K562 (cell line): ENCODE data around the gene ZDHHC12. TPM values are rescaled to one million over a fixed set of nuclear protein-coding genes. Genes with fewer than 3 reads are reported as not detected.

Experiments
- ATAC-seq: fragments of 200-7000 bp; cut with Tn5 transposase; 3 replicates; pipeline ENCODE4 v1.9.1; 2020; ENCODE audit warnings: moderate library complexity
- BruUV-seq: library from RNA; stranded (reverse); fragments of 400-500 nt; replicated peaks from 2 replicates; lab custom pipeline; 2021; lab: Mats Ljungman, UMichigan
- CTCF ChIA-PET: fragments of 300-600 bp; formaldehyde crosslinking; extraction: SDS; loops from one replicate; lab custom pipeline; 2021; ENCODE audit warnings: low intra/inter-chr PET ratio; lab: Yijun Ruan, JAX
- POLR2A ChIA-PET: fragments of 300-600, 350-650 bp; sonication (Branson Sonifier 250); formaldehyde crosslinking; extraction: SDS; loops from one replicate; lab custom pipeline; 2021; ENCODE audit warnings: antibody characterized with exemption, inconsistent platforms; lab: Yijun Ruan, JAX
- DNase-seq, 4 experiments: peaks; one replicate each; pipeline versions ENCODE4 v3.0.0 to v3.0.0-alpha.2; 2011 to 2018; ENCODE audit warnings: low spot score in 3 of 4, mixed read lengths in 3 of 4; ENCODE audit errors: extremely low read depth in 1 of 4
- FAIRE-seq: peaks from 2 replicates; lab custom pipeline; 2011; peaks lifted over from hg19 to GRCh38; lab: Jason Lieb, UNC
- H2AFZ ChIP-seq: 2 replicates; pipeline ENCODE4 v1.6.0; 2011; ENCODE audit warnings: low read depth, low read length, control low read depth, inconsistent platforms
- H3K27ac ChIP-seq: fragments of 200-600 bp; 3 replicates; pipeline ENCODE4 v1.8.0; 2011; ENCODE audit warnings: low read depth, mild to moderate bottlenecking, control low read depth, inconsistent platforms, low read length, moderate library complexity, mixed read lengths; ENCODE audit errors: extremely low read depth
- H3K27me3 ChIP-seq, 2 experiments: fragments of 300-600 bp in 1 of 2; 2 replicates in 1 of 2; 3 replicates in 1 of 2; pipeline versions ENCODE4 v1.6.0 to v1.8.0; 2011; ENCODE audit warnings: inconsistent platforms in 2 of 2, low read length in 2 of 2, mild to moderate bottlenecking in 1 of 2, mixed read lengths in 1 of 2, moderate library complexity in 1 of 2; ENCODE audit not compliant: control insufficient read depth in 2 of 2, insufficient read depth in 2 of 2
- H3K36me3 ChIP-seq: fragments of 300-600 bp; 3 replicates; pipeline ENCODE4 v1.8.0; 2011; ENCODE audit warnings: mild to moderate bottlenecking, low read length, inconsistent platforms; ENCODE audit not compliant: control insufficient read depth, insufficient read depth
- H3K4me1 ChIP-seq, 2 experiments: fragments of 200-600 bp in 1 of 2; replicated peaks in 1 of 2; 2 replicates in 1 of 2; 3 replicates in 1 of 2; pipeline versions ENCODE4 v1.5.1 to v1.8.0; 2011; ENCODE audit warnings: inconsistent platforms in 2 of 2, low read length in 2 of 2, mild to moderate bottlenecking in 1 of 2, mixed read lengths in 1 of 2, moderate library complexity in 1 of 2; ENCODE audit not compliant: control insufficient read depth in 2 of 2, insufficient read depth in 2 of 2
- H3K4me2 ChIP-seq: 2 replicates; pipeline ENCODE4 v1.6.1; 2011; ENCODE audit warnings: low read length, control low read depth, inconsistent platforms, mixed read lengths; ENCODE audit not compliant: insufficient read depth
- H3K4me3 ChIP-seq: fragments of 200-600 bp; sonication (generic), shearing (Covaris generic); 2 replicates; pipeline ENCODE4 v1.5.1; 2016; ENCODE audit warnings: control low read depth, inconsistent platforms
- H3K79me2 ChIP-seq: fragments of 200-600 bp; 3 replicates; pipeline ENCODE4 v1.8.0; 2011; ENCODE audit warnings: low read length, inconsistent platforms; ENCODE audit not compliant: control insufficient read depth, insufficient read depth
- H3K9ac ChIP-seq, 2 experiments: 2 replicates each; pipeline versions ENCODE4 v1.6.0 to v1.6.1; 2011; ENCODE audit warnings: low read depth in 2 of 2, low read length in 2 of 2, control low read depth in 1 of 2, inconsistent platforms in 1 of 2, mild to moderate bottlenecking in 1 of 2, mixed read lengths in 1 of 2; ENCODE audit not compliant: insufficient read depth in 1 of 2
- H3K9me1 ChIP-seq: one replicate; pipeline ENCODE4 v1.6.0; 2011; ENCODE audit warnings: inconsistent platforms, mild to moderate bottlenecking, low read length, moderate library complexity; ENCODE audit not compliant: control insufficient read depth, insufficient read depth
- H3K9me3 ChIP-seq: replicated peaks from 2 replicates; pipeline ENCODE4 v1.5.1; 2011; ENCODE audit warnings: low read depth, low read length, inconsistent platforms; ENCODE audit not compliant: control insufficient read depth, insufficient read depth
- H4K20me1 ChIP-seq: replicated peaks from 2 replicates; pipeline ENCODE4 v1.6.1; 2011; ENCODE audit warnings: low read length, inconsistent platforms, mixed read lengths; ENCODE audit not compliant: control insufficient read depth, insufficient read depth
- CHCHD3 ChIP-seq: fragments of 250-450 bp; sonication (Bioruptor Pico); IDR thresholded peaks from 2 replicates; pipeline ENCODE4 v2.1.2; 2022; ENCODE audit warnings: mild to moderate bottlenecking
- ESRRA ChIP-seq: fragments of 450-650 bp; IDR thresholded peaks from 2 replicates; pipeline ENCODE4 v1.6.1; 2014; ENCODE audit warnings: low read depth, mild to moderate bottlenecking, moderate library complexity, borderline replicate concordance
- HSF4 ChIP-seq: fragments of 250-450 bp; sonication (Bioruptor Pico); IDR thresholded peaks from 2 replicates; pipeline ENCODE4 v2.1.2; 2022; ENCODE audit warnings: mild to moderate bottlenecking, moderate library complexity, borderline replicate concordance
- JUND ChIP-seq, 2 experiments: IDR thresholded peaks; 2 replicates in 1 of 2; 3 replicates in 1 of 2; pipeline ENCODE4 v1.6.1; 2011; ENCODE audit warnings: borderline replicate concordance in 2 of 2, low read depth in 2 of 2, low read length in 2 of 2, improper control_type of control experiment in 1 of 2, missing biosample characterization in 1 of 2, missing genetic modification characterization in 1 of 2, missing genetic modification reagents in 1 of 2
- NELFE ChIP-seq: IDR thresholded peaks from 2 replicates; pipeline ENCODE4 v1.6.1; 2011; ENCODE audit warnings: mild to moderate bottlenecking; ENCODE audit not compliant: insufficient read depth, insufficient read length
- RAD51 ChIP-seq: fragments of 450-650 bp; IDR thresholded peaks from 2 replicates; pipeline ENCODE4 v1.7.1; 2016; ENCODE audit warnings: low read depth, mild to moderate bottlenecking, borderline replicate concordance
- RBM25 ChIP-seq: fragments of 200-400 bp; formaldehyde crosslinking; IDR thresholded peaks from 2 replicates; pipeline ENCODE4 v1.6.1; 2018; ENCODE audit warnings: low read length, low read depth, moderate library complexity; ENCODE audit not compliant: severe bottlenecking
- SIRT6 ChIP-seq: IDR thresholded peaks from one replicate; pipeline ENCODE4 v1.6.1; 2012; ENCODE audit warnings: low read depth, mild to moderate bottlenecking, control low read depth, inconsistent platforms, low read length, moderate library complexity
- TBP ChIP-seq: optimal IDR thresholded peaks from 2 replicates; pipeline ENCODE3; 2011; ENCODE audit warnings: low read depth, low read length, improper control_type of control experiment
- USF1 ChIP-seq: sonication (generic); formaldehyde crosslinking; IDR thresholded peaks from 2 replicates; pipeline ENCODE4 v1.9.0; 2022; ENCODE audit warnings: mild to moderate bottlenecking, missing genetic modification reagents
- ZKSCAN1 ChIP-seq: fragments of 150-350 bp; IDR thresholded peaks from 2 replicates; pipeline ENCODE4 v1.6.1; 2016; ENCODE audit warnings: low read depth, low read length
- ZNF224 ChIP-seq: sonication (generic); formaldehyde crosslinking; IDR thresholded peaks from 2 replicates; pipeline ENCODE4 v1.8.0; 2022; ENCODE audit warnings: mild to moderate bottlenecking, missing genetic modification reagents
- ZNF511 ChIP-seq: sonication (generic); formaldehyde crosslinking; IDR thresholded peaks from 2 replicates; pipeline ENCODE4 v1.8.0; 2022; ENCODE audit warnings: mild to moderate bottlenecking, missing genetic modification reagents
- ZNF785 ChIP-seq: fragments of 250-450 bp; sonication (Bioruptor Pico); IDR thresholded peaks from 2 replicates; pipeline ENCODE4 v1.4.0; 2020; ENCODE audit warnings: mild to moderate bottlenecking
- ZNF79 ChIP-seq: fragments of 250-450 bp; sonication (Bioruptor Pico); IDR thresholded peaks from 2 replicates; pipeline ENCODE4 v1.4.0; 2020; ENCODE audit warnings: low read depth, mild to moderate bottlenecking, moderate library complexity
- WGBS: fragments of 100-300 bp; shearing (Covaris generic); methylation state at CpG from one replicate; pipeline ENCODE4 v1.1.6; 2016; ENCODE audit warnings: low coverage, mixed read lengths; ENCODE audit not compliant: insufficient coverage; ENCODE audit errors: missing lambda C conversion rate; 5-methylcytosine and 5-hydroxymethylcytosine counted together
- in situ Hi-C: fragments of 300-500 bp; cut with MboI; formaldehyde crosslinking; loops from 4 replicates; pipeline ENCODE4 v1.15.0; 2018; ENCODE audit warnings: inconsistent platforms, mixed read lengths
- intact Hi-C: fragments of 100-400 bp; cut with micrococcal nuclease; formaldehyde crosslinking; loops from 2 replicates; pipeline ENCODE4 v1.14.2; 2022
- polyA plus RNA-seq, 8 experiments: library from polyadenylated mRNA; depleted of rRNA in 4 of 8; stranded (reverse) in 5 of 8; unstranded in 3 of 8; fragments of >200 nt; fragmentation: Nextera tagmentation in 2 of 8; fragmentation: Illumina TruSeq in 1 of 8; extraction: Ambion mirVana in 2 of 8; extraction: Trizol in 1 of 8; gene quantifications; 2 replicates each; pipeline versions ENCODE4 v1.2.1 to v1.2.3, GENCODE V29; 2011 to 2014; ENCODE audit warnings: inconsistent platforms in 1 of 8, missing spikeins in 1 of 8
- total RNA-seq, 7 experiments: library from RNA; depleted of rRNA in 6 of 7; stranded (reverse); fragments of >200 nt in 6 of 7; fragmentation: Illumina TruSeq in 2 of 7; extraction: Trizol in 2 of 7; gene quantifications; 2 replicates each; pipeline versions ENCODE4 v1.2.1 to v1.2.3, GENCODE V29; 2011 to 2021; ENCODE audit warnings: low replicate concordance in 1 of 7
- TF ChIP-seq, protein P1 (sequence below): fragments of 250-450 bp; sonication (Bioruptor Pico); IDR thresholded peaks from 2 replicates; pipeline ENCODE4 v1.5.0; 2021; ENCODE audit warnings: mild to moderate bottlenecking, moderate library complexity

Gene ZDHHC12
- total and polyA plus RNA-seq, 9 of the 15 experiments (the other 6 are each of a cell fraction or from before 2014, with no cell fraction given): 0.21 to 38.0 (median 13.8) TPM

DNA sequence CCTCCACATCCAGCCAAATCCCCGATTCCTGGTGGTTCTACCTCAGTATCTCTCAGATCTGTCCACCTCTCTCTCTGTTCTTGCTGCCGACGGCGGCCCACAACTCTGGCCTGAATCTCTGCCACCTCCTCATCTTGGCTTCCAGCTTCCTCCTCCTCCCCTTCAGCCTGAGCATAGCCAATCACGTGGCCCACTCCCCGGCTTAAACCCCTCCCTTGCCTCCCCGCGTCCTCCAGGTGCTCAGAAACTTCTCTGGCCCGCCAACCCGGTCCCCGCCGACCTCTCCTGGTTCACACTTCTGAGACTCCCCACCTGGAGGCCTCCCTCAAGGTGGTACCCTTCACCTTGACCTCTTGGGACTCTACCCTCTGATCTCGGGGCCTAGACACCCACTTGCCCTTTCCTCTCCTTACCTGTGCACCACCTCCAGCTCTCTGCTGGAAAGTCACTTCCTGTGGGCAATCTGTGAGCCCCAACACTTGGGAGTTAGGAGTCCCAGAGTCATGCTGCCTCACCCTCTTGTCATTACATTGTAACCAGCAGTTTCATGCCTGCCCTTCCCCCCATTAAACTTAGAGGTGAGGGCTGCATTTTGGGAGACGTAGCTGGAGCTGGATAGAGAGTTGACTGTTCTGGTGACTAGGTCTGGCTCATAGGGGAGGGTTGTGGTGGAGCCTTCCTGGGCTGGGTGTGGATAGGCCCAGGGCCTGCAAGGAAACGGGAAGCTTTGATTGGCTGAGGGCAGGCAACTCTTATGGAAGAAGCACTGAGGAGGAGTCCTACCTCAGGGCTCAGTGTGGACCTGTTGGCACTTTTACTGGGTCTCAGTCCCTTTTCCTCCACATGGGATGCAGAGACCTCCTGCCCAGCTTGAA, 39.4 kb downstream of the ZDHHC12 start:
- Histone ChIP-seq H3K79me2 (peaks cover 10% of the 10 kb centered on the region), H3K4me2 (no peak overlapping the region), H3K9me3 (no peaks in the 10 kb centered on the region), H3K9ac (peak overlapping the region in 1 of 2 experiments; percentile 3; a peak in 1 of 4 replicates), H3K27ac (peak overlapping the region; percentile 6; the same call in 1 of the 3 replicates), H3K36me3 (no peaks in the 10 kb centered on the region), H4K20me1 (no peaks in the 10 kb centered on the region), H2AFZ (peak overlapping the region; percentile 73), H3K4me3 (no peak overlapping the region), H3K9me1 (no peaks in the 10 kb centered on the region), H3K27me3 (no peaks in the 10 kb centered on the region), H3K4me1 (peaks cover 23 to 35% of the 10 kb centered on the region in 2 experiments)
- ChIA-PET CTCF (no interaction called here), POLR2A (interaction anchor here (0.5 to 1.4 kb wide), 10 partner anchors 9 to 993 kb away, joined by 3 to 6 read pairs (median 4); partner anchors contain the start of gene ENDOG)
- WGBS: 62% methylated on average over 15 of the region's 15 CpGs
- in situ Hi-C loops (no loop called here), intact Hi-C loops (loop anchor here (10.0 kb wide), 2 partner anchors 410 to 490 kb away; partner anchors contain the start of genes CIZ1, GOLGA2 and SWI5)
- ATAC-seq (peak; percentile 7; the same call in 2 of the 3 replicates), DNase-seq (peak; percentile 55 to 76 (median 60)), FAIRE-seq (peak; percentile 72)
- no TSS peak for BruUV-seq
- no peak for TF ChIP-seq NELFE
- no peak for TF ChIP-seq ESRRA
- TF ChIP-seq TBP: no peak
- TF ChIP-seq ZNF224 (CRISPR knock-in tag): no peak
- no peak for TF ChIP-seq RBM25
- no peak for TF ChIP-seq ZNF511 (CRISPR knock-in tag)
- TF ChIP-seq RAD51: 0 out of 2 replicates have a peak, but pooled peaks have one; percentile 10
- TF ChIP-seq USF1 (CRISPR knock-in tag): peak; percentile 66
- no peak for TF ChIP-seq HSF4 (CRISPR knock-in tag)
- TF ChIP-seq JUND (IDR thresholded peaks at IDR 0.05; ENCODE audit: borderline replicate concordance, low read depth, low read length): no peak
- 0 out of 3 replicates have a peak, but pooled peaks have one; percentile 9 for TF ChIP-seq JUND (tag; IDR thresholded peaks at IDR 0.05; ENCODE audit: borderline replicate concordance, low read depth, low read length)
- TF ChIP-seq, protein P1, sequence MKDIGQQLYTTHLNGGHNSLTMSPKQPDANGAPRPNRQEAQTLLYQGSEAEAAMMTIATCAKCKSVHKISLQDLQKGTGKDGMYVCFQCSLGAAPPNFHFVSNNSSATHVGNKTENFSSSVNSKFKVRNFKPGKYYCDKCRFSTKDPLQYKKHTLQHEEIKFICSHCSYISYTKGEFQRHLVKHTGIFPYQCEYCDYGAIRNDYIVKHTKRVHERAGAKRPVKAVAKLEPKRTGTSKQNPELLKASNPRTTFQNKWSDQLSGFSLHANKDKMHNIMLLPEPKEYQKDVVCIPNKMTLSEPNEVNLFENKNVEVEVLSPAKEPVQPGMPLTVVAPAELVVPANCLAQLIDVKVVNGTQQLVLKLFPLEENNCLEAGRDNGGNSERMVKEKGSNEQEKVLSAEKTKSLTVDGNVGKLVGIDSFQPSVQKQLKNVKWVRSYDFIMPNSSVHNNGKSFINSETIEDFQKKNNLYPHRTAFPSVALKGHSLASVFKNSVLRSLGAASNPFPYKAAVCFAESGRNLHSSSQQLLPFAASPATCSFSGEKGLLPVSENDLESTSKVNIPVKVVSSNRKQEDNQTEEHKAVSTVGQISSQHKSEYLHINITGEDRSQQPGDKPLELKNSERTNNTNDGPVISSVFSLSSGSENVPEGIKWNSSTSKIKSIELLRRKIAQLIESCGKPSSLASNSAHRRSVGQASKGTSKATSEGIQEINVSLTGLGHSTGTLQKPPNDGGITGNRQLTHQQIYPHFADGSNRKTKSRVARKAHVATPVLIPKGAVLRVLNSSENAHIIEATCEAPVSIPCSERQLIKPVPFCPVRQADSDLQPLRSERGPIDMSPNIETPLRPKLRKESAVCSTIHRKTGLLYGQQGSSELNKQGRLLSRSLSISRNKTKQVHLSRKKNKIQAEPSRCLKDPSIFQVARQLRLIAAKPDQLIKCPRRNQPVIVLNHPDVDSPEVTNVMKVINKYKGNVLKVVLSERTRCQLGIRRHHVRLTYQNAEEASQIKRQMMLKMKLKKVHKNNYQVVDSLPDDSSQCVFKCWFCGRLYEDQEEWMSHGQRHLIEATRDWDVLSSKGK: no peak
- no peak for TF ChIP-seq ZNF785 (CRISPR knock-in tag)
- no peak for TF ChIP-seq CHCHD3
- no peak for TF ChIP-seq ZKSCAN1
- TF ChIP-seq ZNF79 (CRISPR knock-in tag): no peak
- TF ChIP-seq SIRT6: no peak
